GM12891 (cell line): ENCODE data around the gene DLGAP1.

ENCODE experiments used
- PAX5 ChIP-seq: IDR thresholded peaks from 2 replicates; pipeline ENCODE4 v1.6.1; 2011; ENCODE audit warnings: low read length, moderate library complexity, mild to moderate bottlenecking; ENCODE audit not compliant: insufficient read depth, severe bottlenecking
- POLR2A ChIP-seq: IDR thresholded peaks from 2 replicates; pipeline ENCODE4 v1.6.1; 2011; ENCODE audit warnings: low read depth, low read length, control low read depth
- POLR2AphosphoS5 ChIP-seq: IDR thresholded peaks from 2 replicates; pipeline ENCODE4 v1.6.1; 2011; ENCODE audit warnings: low read depth, low read length, control low read depth
- POU2F2 ChIP-seq: IDR thresholded peaks from 2 replicates; pipeline ENCODE4 v1.6.1; 2011; ENCODE audit warnings: low read depth, mild to moderate bottlenecking, control low read depth, low read length, moderate library complexity
- SPI1 ChIP-seq: IDR thresholded peaks from 2 replicates; pipeline ENCODE4 v1.6.1; 2011; ENCODE audit warnings: low read depth, low read length, control low read depth
- TAF1 ChIP-seq: IDR thresholded peaks from 2 replicates; pipeline ENCODE4 v1.6.1; 2011; ENCODE audit warnings: low read depth, low read length, control low read depth

DNA sequence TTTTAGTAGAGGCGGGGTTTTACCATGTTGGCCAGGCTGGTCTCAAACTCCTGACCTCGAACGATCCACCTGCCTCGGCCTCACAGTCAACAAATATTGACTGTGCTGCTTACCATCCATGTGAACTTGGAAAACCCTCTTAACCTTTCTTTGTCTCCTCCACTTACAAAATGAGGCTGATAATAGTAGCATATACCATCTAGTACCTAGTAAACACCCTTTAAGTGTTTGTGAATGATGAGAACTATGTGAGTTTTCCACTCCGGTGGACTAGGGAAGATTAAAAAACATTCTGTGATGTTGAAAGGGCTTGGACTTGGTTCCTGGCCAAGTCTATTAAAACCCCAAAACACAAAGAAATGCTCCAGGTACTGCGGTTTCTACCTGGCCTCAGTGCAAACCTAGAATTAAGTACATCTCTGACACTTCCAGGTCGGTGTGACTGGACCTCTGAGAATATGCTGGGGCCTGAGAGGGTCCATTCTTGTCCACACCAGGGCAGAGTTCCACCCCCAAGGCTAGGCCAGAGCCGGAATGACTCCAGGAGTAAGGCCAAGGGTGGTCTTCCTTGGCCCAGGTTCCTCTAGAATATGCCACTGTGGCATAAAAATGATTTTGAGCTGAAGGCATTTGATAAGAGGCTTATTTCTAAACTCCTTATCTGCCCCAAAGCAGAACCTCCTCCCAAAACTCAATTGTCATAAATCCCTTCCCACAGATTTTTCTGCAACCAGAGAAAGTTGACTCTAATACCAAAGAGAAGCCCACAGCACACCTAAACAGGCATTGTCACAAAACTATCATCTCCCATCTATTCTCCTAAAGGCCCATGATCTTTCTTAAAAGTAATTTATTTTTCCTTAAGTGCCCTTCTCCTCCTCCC lies 787.6 kb downstream of the DLGAP1 start:
- no peak for TF ChIP-seq TAF1
- no peak for TF ChIP-seq POLR2A
- TF ChIP-seq POLR2AphosphoS5 = no peak
- no peak for TF ChIP-seq POU2F2
- TF ChIP-seq PAX5 = no peak
- no peak for TF ChIP-seq SPI1
